ENCODE measurements around the gene ZC3H15. TPM values are rescaled to one million over a fixed set of nuclear protein-coding genes. Genes with fewer than 3 reads are reported as not detected.
"Not testable (repeated sequence)": the region's sequence is repeated elsewhere in the genome, so short reads cannot be mapped to it uniquely, and the experiment has no call there.

ZC3H15 gene
- polyA plus RNA-seq, 1 experiment = 26.5 TPM

- no peaks in the 10 kb centered on the region for H3K36me3 ChIP-seq (ENCODE audit: control insufficient read depth, insufficient read depth, low read length)
- ChIA-PET CTCF (no interaction called here), POLR2A (no interaction called here)
- no peak for TF ChIP-seq CTCF (IDR thresholded peaks at IDR 0.05; ENCODE audit: insufficient read depth, low read depth, low read length)
- H3K4me3 ChIP-seq (ENCODE audit: low read depth, low read length) = no peak overlapping the region
- no peaks in the 10 kb centered on the region for H3K27me3 ChIP-seq (ENCODE audit: control insufficient read depth, insufficient read depth, low read length)
- no peak for DNase-seq (ENCODE audit: low read depth)
Measured at GRCh38 chr2:186459009-186459408, 27.1 kb upstream of the ZC3H15 start.

DNA sequence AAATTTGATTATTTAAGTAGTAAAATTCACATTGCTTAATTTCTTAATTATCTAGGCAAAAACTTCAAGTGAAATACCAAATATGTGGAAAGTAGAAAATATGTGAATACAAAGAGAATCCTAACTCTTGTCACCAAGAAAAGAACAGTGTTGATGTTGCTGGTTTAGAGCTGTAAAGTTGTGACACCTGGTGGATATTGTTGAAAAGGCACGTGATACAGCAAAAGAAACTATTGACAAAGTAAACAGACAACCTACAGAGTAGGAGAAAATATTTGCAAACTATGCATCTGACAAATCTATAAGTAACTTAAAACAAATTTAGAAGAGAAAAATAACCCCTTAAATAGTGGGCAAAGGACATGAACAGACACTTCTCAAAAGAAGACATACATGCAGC lies 25.6 kb upstream of the ZC3H15 start:
- no peak for DNase-seq (ENCODE audit: low read depth)
- H3K36me3 ChIP-seq (ENCODE audit: control insufficient read depth, insufficient read depth, low read length) = no peaks in the 10 kb centered on the region
- ChIA-PET POLR2A (no interaction called here), CTCF (interaction anchor here (0.6 to 1.0 kb wide), 3 partner anchors 11 to 690 kb away, joined by 3 to 5 read pairs (median 3); no protein-coding TSS in a partner anchor)
- no peaks in the 10 kb centered on the region for H3K27me3 ChIP-seq (ENCODE audit: control insufficient read depth, insufficient read depth, low read length)
- no peak overlapping the region for H3K4me3 ChIP-seq (ENCODE audit: low read depth, low read length)
- peak; percentile 41 for TF ChIP-seq CTCF (IDR thresholded peaks at IDR 0.05; ENCODE audit: insufficient read depth, low read depth, low read length)

DNA sequence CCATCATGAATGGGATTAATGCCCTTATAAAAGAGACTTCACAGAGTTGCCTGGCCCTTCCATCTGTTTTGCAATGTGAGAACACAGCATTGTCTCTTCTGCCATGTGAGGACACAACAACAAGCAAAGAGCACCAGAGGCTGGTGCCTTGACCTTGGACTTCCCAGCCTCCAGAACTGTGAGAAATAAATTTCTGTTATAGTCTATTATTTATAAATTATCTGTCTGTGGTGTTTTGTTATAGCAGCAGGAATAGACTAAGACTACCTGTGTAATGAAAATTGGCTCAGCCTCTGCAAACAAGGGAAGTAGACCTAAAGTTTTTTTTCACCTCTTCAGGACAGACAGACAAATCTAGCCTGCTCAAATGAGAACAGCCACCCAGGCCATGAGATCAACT lies 19.3 kb upstream of the ZC3H15 start:
- DNase-seq (ENCODE audit: low read depth) = no peak
- Histone ChIP-seq H3K36me3 (ENCODE audit: control insufficient read depth, insufficient read depth, low read length) (no peaks in the 10 kb centered on the region), H3K4me3 (ENCODE audit: low read depth, low read length) (no peak overlapping the region), H3K27me3 (ENCODE audit: control insufficient read depth, insufficient read depth, low read length) (no peaks in the 10 kb centered on the region)
- CTCF ChIA-PET = no interaction called here
- POLR2A ChIA-PET = no interaction called here
- no peak for TF ChIP-seq CTCF (IDR thresholded peaks at IDR 0.05; ENCODE audit: insufficient read depth, low read depth, low read length)

DNA sequence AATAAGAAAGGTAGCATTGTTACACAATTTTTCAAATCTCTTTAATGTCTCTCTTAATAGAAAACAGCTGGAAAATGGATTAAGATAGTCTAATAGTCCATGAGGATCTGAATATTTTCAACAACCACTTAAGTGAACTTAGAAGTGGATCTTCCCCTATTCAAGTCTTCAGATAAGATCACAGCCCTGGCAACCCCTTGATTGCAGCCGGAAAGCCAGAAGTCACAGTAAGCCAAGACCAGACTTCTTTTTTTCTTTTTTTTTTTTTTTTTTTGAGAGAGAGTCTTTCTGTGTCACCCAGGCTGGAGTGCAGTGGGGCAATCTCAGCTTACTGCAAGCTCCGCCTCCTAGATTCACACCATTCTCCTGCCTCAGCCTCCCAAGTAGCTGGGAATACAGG lies 18.6 kb upstream of the ZC3H15 start:
- POLR2A ChIA-PET = no interaction called here
- CTCF ChIA-PET = no interaction called here
- Histone ChIP-seq H3K36me3 (ENCODE audit: control insufficient read depth, insufficient read depth, low read length) (no peaks in the 10 kb centered on the region), H3K27me3 (ENCODE audit: control insufficient read depth, insufficient read depth, low read length) (no peaks in the 10 kb centered on the region), H3K4me3 (ENCODE audit: low read depth, low read length) (no peak overlapping the region)
- no peak for TF ChIP-seq CTCF (IDR thresholded peaks at IDR 0.05; ENCODE audit: insufficient read depth, low read depth, low read length)
- DNase-seq (ENCODE audit: low read depth) = no peak

DNA sequence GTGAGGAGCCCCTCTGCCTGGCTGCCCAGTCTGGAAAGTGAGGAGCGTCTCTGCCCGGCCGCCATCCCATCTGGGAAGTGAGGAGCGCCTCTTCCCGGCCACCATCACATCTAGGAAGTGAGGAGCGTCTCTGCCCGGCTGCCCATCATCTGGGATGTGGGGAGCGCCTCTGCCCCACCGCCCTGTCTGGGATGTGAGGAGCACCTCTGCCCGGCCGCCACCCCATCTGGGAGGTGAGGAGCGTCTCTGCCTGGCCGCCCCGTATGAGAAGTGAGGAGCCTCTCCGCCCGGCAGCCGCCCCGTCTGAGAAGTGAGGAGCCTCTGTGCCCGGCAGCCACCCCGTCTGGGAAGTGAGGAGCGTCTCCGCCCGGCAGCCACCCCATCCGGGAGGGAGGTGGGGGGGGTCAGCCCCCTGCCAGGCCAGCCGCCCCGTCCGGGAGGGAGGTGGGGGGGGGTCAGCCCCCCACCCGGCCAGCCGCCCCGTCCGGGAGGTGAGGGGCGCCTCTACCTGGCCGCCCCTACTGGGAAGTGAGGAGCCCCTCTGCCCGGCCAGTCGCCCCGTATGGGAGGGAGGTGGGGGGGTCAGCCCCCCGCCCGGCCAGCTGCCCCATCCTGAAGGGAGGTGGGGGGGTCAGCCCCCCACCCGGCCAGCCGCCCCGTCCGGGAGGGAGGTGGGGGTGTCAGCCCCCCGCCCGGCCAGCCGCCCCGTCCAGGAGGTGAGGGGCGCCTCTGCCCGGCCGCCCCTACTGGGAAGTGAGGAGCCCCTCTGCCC lies 13.2 kb upstream of the ZC3H15 start:
- H3K4me3 ChIP-seq (ENCODE audit: low read depth, low read length); POLR2A ChIA-PET; DNase-seq (ENCODE audit: low read depth); CTCF ChIA-PET; H3K36me3 ChIP-seq (ENCODE audit: control insufficient read depth, insufficient read depth, low read length); H3K27me3 ChIP-seq (ENCODE audit: control insufficient read depth, insufficient read depth, low read length): not testable (repeated sequence)

GRCh38 chr2:186474239-186474638 lies 11.8 kb upstream of the ZC3H15 start:
- H3K27me3 ChIP-seq (ENCODE audit: control insufficient read depth, insufficient read depth, low read length); POLR2A ChIA-PET; H3K4me3 ChIP-seq (ENCODE audit: low read depth, low read length); DNase-seq (ENCODE audit: low read depth); H3K36me3 ChIP-seq (ENCODE audit: control insufficient read depth, insufficient read depth, low read length); CTCF ChIA-PET: not testable (repeated sequence)
